ENCODE results near the gene CDH23. TPM values are rescaled to one million over a fixed set of nuclear protein-coding genes. Genes with fewer than 3 reads are reported as not detected.
A peak's percentile ranks its signal among the peaks of the same experiment; 100 is the strongest.

The CDH23 gene
- total RNA-seq, 1 experiment from 2014 or later: 0.02 TPM

DNA sequence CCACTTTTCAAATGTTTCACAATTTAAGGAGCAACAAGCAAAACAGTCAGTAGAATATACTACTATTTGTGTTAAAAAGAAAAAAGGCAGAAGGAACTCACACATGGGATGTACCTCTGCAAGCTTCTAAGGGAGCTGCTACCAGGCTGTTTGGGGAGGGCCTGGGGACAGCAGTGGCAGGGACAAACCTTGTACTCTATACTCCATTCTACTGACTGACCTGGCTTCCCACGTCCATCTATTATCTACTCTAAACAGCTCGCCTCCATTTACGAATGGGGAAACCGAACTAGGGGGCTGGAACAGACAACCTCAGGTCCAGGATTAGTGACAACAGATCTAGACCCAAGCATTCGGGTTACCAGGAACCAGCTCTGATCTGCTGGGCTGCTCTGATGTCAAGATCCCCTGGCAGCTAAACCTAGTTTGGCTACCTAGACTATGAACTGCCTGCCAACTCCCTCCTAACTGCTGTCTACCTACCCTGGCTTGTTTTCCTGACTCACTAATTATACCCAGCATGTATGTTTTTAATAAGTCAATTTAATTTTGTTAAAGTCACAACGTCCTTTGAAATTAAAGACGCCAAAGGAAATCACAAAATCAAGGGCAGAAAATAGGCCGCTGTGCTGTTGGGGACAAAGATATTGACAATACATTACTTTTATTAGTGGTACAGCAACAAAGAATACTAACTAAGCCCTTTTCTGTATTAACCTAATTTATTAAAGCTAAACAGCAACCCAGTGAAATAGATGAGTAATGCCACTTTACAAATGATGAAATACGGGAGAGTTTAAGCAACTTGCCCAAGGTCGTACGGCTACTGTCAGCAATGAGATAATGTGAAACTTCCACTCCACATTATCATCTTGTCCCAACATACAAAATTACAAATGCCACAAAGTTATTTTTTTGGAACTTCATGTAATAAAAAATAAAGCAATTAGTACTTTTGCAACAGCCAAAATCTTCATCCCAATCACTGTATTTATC is 449.0 kb downstream of the CDH23 start:
- intact Hi-C loops (cut with micrococcal nuclease): no loop called here
- H3K27ac Mint-ChIP-seq (ENCODE audit: low read depth, unreplicated experiment): peak overlapping the region; percentile 39
- H3K4me3 Mint-ChIP-seq (ENCODE audit: unreplicated experiment): no peak overlapping the region
- ChIA-PET CTCF (interaction anchor here (0.5 to 2.5 kb wide), 5 partner anchors 51 to 532 kb away, joined by 3 to 12 read pairs (median 5); no protein-coding TSS in a partner anchor), POLR2A (interaction anchor here (0.8 to 1.6 kb wide), 6 partner anchors 9 to 43 kb away, joined by 3 to 6 read pairs (median 4); no protein-coding TSS in a partner anchor)
- H3K4me1 Mint-ChIP-seq (ENCODE audit: insufficient read depth, unreplicated experiment): peaks cover 52% of the 10 kb centered on the region
- H3K27me3 Mint-ChIP-seq (ENCODE audit: insufficient read depth, unreplicated experiment): no peaks in the 10 kb centered on the region
- DNase-seq (ENCODE audit: unreplicated experiment): peak; percentile 42
- H3K36me3 Mint-ChIP-seq (ENCODE audit: insufficient read depth, unreplicated experiment): peaks cover 9% of the 10 kb centered on the region
- no TSS peak for BruUV-seq (replicated peaks)
- TF ChIP-seq, protein P1, sequence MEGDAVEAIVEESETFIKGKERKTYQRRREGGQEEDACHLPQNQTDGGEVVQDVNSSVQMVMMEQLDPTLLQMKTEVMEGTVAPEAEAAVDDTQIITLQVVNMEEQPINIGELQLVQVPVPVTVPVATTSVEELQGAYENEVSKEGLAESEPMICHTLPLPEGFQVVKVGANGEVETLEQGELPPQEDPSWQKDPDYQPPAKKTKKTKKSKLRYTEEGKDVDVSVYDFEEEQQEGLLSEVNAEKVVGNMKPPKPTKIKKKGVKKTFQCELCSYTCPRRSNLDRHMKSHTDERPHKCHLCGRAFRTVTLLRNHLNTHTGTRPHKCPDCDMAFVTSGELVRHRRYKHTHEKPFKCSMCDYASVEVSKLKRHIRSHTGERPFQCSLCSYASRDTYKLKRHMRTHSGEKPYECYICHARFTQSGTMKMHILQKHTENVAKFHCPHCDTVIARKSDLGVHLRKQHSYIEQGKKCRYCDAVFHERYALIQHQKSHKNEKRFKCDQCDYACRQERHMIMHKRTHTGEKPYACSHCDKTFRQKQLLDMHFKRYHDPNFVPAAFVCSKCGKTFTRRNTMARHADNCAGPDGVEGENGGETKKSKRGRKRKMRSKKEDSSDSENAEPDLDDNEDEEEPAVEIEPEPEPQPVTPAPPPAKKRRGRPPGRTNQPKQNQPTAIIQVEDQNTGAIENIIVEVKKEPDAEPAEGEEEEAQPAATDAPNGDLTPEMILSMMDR (IDR thresholded peaks at IDR 0.05; ENCODE audit: unreplicated experiment): no peak
- H3K9me3 Mint-ChIP-seq (ENCODE audit: unreplicated experiment): no peaks in the 10 kb centered on the region

DNA sequence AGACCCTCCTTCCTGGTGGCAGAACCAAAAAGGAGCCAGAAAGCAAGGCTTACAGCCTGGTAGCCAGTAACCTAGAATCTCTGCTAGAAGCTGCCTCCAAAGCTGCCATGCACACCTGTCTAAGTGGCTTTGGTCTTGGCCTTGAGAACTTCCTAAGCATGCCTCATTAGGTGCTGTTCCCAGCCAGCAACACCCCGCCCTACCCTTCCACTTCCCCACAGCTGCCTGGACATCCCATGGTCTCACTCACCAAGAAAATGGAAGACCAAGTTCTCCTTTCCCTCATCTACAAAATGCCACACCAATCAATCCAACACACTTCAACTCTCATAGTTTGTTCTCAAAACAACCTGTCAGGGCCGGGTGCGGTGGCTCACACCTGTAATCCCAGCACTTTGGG is 450.1 kb downstream of the CDH23 start:
- no peak for DNase-seq (ENCODE audit: unreplicated experiment)
- peaks cover 57% of the 10 kb centered on the region for H3K4me1 Mint-ChIP-seq (ENCODE audit: insufficient read depth, unreplicated experiment)
- peaks cover 9% of the 10 kb centered on the region for H3K36me3 Mint-ChIP-seq (ENCODE audit: insufficient read depth, unreplicated experiment)
- no peak overlapping the region for H3K27ac Mint-ChIP-seq (ENCODE audit: low read depth, unreplicated experiment)
- H3K9me3 Mint-ChIP-seq (ENCODE audit: unreplicated experiment): no peaks in the 10 kb centered on the region
- TF ChIP-seq, protein P1 (IDR thresholded peaks at IDR 0.05; ENCODE audit: unreplicated experiment): no peak
- intact Hi-C loops (cut with micrococcal nuclease): no loop called here
- no TSS peak for BruUV-seq (replicated peaks)
- no peak overlapping the region for H3K4me3 Mint-ChIP-seq (ENCODE audit: unreplicated experiment)
- ChIA-PET POLR2A (interaction anchor here (0.6 kb wide), 1 partner anchor 15 kb away, joined by 3 read pairs; no protein-coding TSS in a partner anchor), CTCF (interaction anchor here (1.2 to 2.5 kb wide), 2 partner anchors 50 to 513 kb away, joined by 3 to 12 read pairs; no protein-coding TSS in a partner anchor)
- H3K27me3 Mint-ChIP-seq (ENCODE audit: insufficient read depth, unreplicated experiment): no peaks in the 10 kb centered on the region

DNA sequence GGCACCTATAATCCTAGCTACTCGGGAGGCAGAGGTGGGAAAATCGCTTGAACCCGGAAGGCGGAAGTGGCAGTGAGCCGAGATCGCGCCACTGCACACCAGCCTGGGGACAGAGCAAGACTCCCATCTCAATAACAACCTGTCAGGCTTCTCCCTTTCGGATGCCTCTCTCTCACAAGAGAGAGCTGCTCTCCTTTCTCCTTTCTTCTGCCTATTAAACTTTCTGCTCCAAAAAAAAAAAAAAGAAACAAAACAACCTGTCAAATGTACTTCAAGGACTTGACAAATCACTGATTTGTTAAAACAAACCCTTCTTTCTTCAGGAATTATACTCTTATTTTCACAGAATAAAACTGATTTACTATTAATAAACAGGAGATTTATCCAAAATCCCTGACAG is 450.7 kb downstream of the CDH23 start:
- TF ChIP-seq, protein P1 (IDR thresholded peaks at IDR 0.05; ENCODE audit: unreplicated experiment): no peak
- BruUV-seq (replicated peaks): no TSS peak
- H3K27me3 Mint-ChIP-seq (ENCODE audit: insufficient read depth, unreplicated experiment): no peaks in the 10 kb centered on the region
- intact Hi-C loops (cut with micrococcal nuclease): no loop called here
- no peak overlapping the region for H3K27ac Mint-ChIP-seq (ENCODE audit: low read depth, unreplicated experiment)
- no peaks in the 10 kb centered on the region for H3K9me3 Mint-ChIP-seq (ENCODE audit: unreplicated experiment)
- DNase-seq (ENCODE audit: unreplicated experiment): no peak
- no peak overlapping the region for H3K4me3 Mint-ChIP-seq (ENCODE audit: unreplicated experiment)
- peaks cover 9% of the 10 kb centered on the region for H3K36me3 Mint-ChIP-seq (ENCODE audit: insufficient read depth, unreplicated experiment)
- H3K4me1 Mint-ChIP-seq (ENCODE audit: insufficient read depth, unreplicated experiment): peaks cover 57% of the 10 kb centered on the region
- ChIA-PET CTCF (interaction anchor here (2.5 kb wide), 1 partner anchor 49 kb away, joined by 12 read pairs; no protein-coding TSS in a partner anchor), POLR2A (no interaction called here)
